GM12891 (cell line): ENCODE measurements around the gene ZNF385D.
A peak's percentile ranks its signal among the peaks of the same experiment; 100 is the strongest.
"Not testable (repeated sequence)": the region's sequence is repeated elsewhere in the genome, so short reads cannot be mapped to it uniquely, and the experiment has no call there.

Experiments used
- DNase-seq: peaks from one replicate; pipeline ENCODE4 v3.0.0; 2011; ENCODE audit warnings: low spot score; ENCODE audit not compliant: insufficient read length
- FAIRE-seq: peaks from 2 replicates; lab custom pipeline; 2011; peaks lifted over from hg19 to GRCh38; lab: Jason Lieb, UNC
- PAX5 ChIP-seq: IDR thresholded peaks from 2 replicates; pipeline ENCODE4 v1.6.1; 2011; ENCODE audit warnings: low read length, moderate library complexity, mild to moderate bottlenecking; ENCODE audit not compliant: insufficient read depth, severe bottlenecking
- POLR2A ChIP-seq: IDR thresholded peaks from 2 replicates; pipeline ENCODE4 v1.6.1; 2011; ENCODE audit warnings: low read depth, low read length, control low read depth
- POLR2AphosphoS5 ChIP-seq: IDR thresholded peaks from 2 replicates; pipeline ENCODE4 v1.6.1; 2011; ENCODE audit warnings: low read depth, low read length, control low read depth
- POU2F2 ChIP-seq: IDR thresholded peaks from 2 replicates; pipeline ENCODE4 v1.6.1; 2011; ENCODE audit warnings: low read depth, mild to moderate bottlenecking, control low read depth, low read length, moderate library complexity
- SPI1 ChIP-seq: IDR thresholded peaks from 2 replicates; pipeline ENCODE4 v1.6.1; 2011; ENCODE audit warnings: low read depth, low read length, control low read depth
- TAF1 ChIP-seq: IDR thresholded peaks from 2 replicates; pipeline ENCODE4 v1.6.1; 2011; ENCODE audit warnings: low read depth, low read length, control low read depth

The ZNF385D gene

GRCh38 chr3:21509731-21510470, 241.1 kb downstream of the ZNF385D start:
- FAIRE-seq (no peak), DNase-seq (no peak)
- TF ChIP-seq PAX5 (no peak), SPI1 (no peak), POLR2AphosphoS5 (no peak), POLR2A (no peak), POU2F2 (no peak), TAF1 (no peak)

- TF ChIP-seq POLR2A, result no peak
- TF ChIP-seq POLR2AphosphoS5, result no peak
- TF ChIP-seq POU2F2, result no peak
- no peak for TF ChIP-seq TAF1
- TF ChIP-seq PAX5, result no peak
- no peak for TF ChIP-seq SPI1
- DNase-seq, result no peak
- FAIRE-seq, result no peak
These were observed 242.8 kb downstream of the ZNF385D start for GRCh38 chr3:21508246-21508645.

- TF ChIP-seq POU2F2 (no peak), POLR2A (no peak), PAX5 (no peak), POLR2AphosphoS5 (no peak), TAF1 (no peak), SPI1 (no peak)
- FAIRE-seq (no peak), DNase-seq (no peak)
These were observed 245.1 kb downstream of the ZNF385D start for GRCh38 chr3:21505711-21506460.

GRCh38 chr3:21502656-21503055, 248.4 kb downstream of the ZNF385D start:
- DNase-seq, result no peak
- TF ChIP-seq POU2F2, result no peak
- no peak for TF ChIP-seq SPI1
- TF ChIP-seq PAX5, result no peak
- TF ChIP-seq POLR2A, result no peak
- TF ChIP-seq TAF1, result no peak
- TF ChIP-seq POLR2AphosphoS5, result no peak
- no peak for FAIRE-seq

GRCh38 chr3:21500834-21501233, 250.2 kb downstream of the ZNF385D start:
- no peak for FAIRE-seq
- TF ChIP-seq POU2F2 (no peak), PAX5 (no peak), POLR2A (no peak), SPI1 (no peak), TAF1 (no peak), POLR2AphosphoS5 (no peak)
- DNase-seq, result no peak

GRCh38 chr3:21490671-21491070, 260.3 kb downstream of the ZNF385D start:
- FAIRE-seq, DNase-seq: not testable (repeated sequence)

- TF ChIP-seq POLR2A (no peak), PAX5 (no peak), POLR2AphosphoS5 (no peak), SPI1 (no peak), TAF1 (no peak), POU2F2 (no peak)
- DNase-seq (no peak), FAIRE-seq (no peak)
These were observed 263.5 kb downstream of the ZNF385D start for GRCh38 chr3:21487520-21487919.

- DNase-seq, result not testable (repeated sequence)
- FAIRE-seq, result peak; percentile 61
These were observed 264.7 kb downstream of the ZNF385D start for GRCh38 chr3:21486024-21486935.

- TF ChIP-seq SPI1 (no peak), TAF1 (no peak), POLR2AphosphoS5 (no peak), PAX5 (no peak), POU2F2 (no peak), POLR2A (no peak)
- FAIRE-seq (no peak), DNase-seq (no peak)
These were observed 266.2 kb downstream of the ZNF385D start for GRCh38 chr3:21484828-21485144.
